IPS-18a (cell line): ENCODE results near the gene GIMAP8.

Source experiments
- H3K27ac ChIP-seq: one replicate; pipeline ENCODE4 v1.5.1; 2013; ENCODE audit warnings: low read length
- H3K27me3 ChIP-seq: one replicate; pipeline ENCODE4 v1.6.1; 2013; ENCODE audit warnings: mild to moderate bottlenecking, low read length; ENCODE audit not compliant: control insufficient read depth, insufficient read depth
- H3K36me3 ChIP-seq: one replicate; pipeline ENCODE4 v1.6.1; 2013; ENCODE audit warnings: low read depth, low read length; ENCODE audit not compliant: control insufficient read depth
- H3K4me1 ChIP-seq: one replicate; pipeline ENCODE4 v1.6.1; 2013; ENCODE audit warnings: low read depth, low read length; ENCODE audit not compliant: control insufficient read depth
- H3K4me3 ChIP-seq: one replicate; pipeline ENCODE4 v1.5.1; 2013; ENCODE audit warnings: low read length
- H3K9ac ChIP-seq: one replicate; pipeline ENCODE4 v1.6.1; 2013; ENCODE audit warnings: mild to moderate bottlenecking, low read length, moderate library complexity
- H3K9me3 ChIP-seq: one replicate; pipeline ENCODE4 v1.6.1; 2013; ENCODE audit warnings: low read depth, low read length; ENCODE audit not compliant: control insufficient read depth

The GIMAP8 gene

DNA sequence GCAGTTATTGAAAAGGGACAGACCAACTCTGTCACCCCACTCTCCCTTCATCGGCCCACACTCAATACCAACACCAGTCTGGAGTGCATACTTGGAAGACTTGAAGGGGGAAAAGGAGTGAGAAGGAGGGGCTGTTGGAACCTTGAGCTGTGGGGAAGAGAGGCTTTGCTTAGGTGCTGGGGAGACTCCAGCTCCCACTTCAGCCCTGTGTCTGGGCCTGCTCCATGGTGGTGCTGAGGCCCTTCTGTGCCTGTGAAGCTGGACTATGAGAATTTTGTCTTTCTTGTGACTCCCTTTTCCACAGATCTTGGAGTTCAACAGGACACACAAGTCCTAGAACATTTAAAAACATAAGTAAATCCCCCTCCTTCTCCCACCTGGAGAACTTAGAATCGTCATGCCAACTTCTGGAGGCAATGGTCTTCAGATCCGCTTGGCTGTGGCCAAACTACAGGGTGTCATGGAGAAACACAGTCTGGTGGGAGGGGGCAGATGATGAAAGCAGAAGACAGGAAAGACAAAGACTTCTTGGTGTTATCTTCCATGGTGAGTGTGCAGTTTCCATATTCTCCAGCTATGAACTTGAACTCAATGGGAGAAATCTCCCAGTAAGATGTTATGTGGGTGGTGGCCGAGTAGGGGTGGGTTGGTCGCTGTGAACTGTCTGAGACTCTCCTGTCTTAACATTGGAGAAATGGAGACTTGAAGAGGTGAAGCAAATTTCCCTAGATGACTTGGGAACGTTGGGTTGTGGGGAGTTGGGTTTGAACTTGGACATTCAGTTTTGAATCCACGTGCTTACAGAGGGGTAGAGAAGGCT, 18.4 kb upstream of the GIMAP8 start:
- Histone ChIP-seq H3K4me3 (no peak overlapping the region), H3K27me3 (no peaks in the 10 kb centered on the region), H3K9me3 (no peaks in the 10 kb centered on the region), H3K36me3 (no peaks in the 10 kb centered on the region), H3K27ac (no peak overlapping the region), H3K9ac (no peak overlapping the region), H3K4me1 (peaks cover 8% of the 10 kb centered on the region)

DNA sequence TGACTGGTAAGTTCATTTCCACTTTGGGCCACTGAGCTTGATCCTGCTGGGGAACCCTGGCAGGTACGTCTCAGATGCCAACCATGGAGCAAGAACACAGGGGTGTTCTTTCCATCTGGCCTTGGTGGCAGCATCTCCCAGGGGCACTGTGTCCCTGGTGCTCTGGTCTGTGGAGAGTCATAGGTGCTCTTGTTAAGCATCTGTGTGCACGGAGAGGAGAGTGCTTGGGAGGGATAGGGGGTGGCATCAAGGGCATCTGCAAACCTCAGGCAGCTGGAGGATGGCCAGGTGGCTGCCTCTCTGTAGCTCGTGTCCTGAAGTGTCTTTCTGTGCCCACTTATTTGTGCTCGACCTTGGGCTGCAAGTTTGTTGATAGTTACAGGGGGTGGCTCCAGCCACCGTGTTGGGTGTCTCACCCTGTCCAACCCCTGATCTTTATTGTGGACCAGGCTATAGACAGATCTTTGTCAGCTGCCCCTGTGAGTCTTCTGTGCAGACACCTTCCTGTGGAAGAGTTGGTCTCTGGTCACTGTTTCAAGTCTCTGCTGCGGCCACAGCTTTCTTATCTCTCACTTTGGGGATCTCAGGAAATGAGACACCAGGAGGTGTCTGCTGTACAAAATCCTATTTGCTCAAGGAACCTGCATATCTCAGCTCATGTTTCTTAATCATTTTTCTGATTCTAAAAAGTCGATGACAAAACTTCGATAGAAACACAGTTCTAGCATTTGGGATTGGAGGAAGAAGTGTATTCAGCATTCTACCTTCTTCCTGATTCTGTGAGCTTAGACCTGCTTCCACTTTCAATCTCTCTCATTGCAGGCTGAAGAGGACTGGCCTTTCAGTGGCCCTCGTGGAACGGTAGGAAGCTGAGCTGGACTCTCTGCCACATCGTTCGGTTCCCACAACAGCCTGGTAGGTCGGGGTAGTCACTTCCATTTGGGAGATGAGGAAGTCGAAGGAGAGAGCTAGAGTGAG, 17.2 kb upstream of the GIMAP8 start:
- H3K4me1 ChIP-seq: peaks cover 8% of the 10 kb centered on the region
- H3K9me3 ChIP-seq: no peaks in the 10 kb centered on the region
- H3K27me3 ChIP-seq: no peaks in the 10 kb centered on the region
- H3K27ac ChIP-seq: no peak overlapping the region
- no peak overlapping the region for H3K9ac ChIP-seq
- no peak overlapping the region for H3K4me3 ChIP-seq
- H3K36me3 ChIP-seq: no peaks in the 10 kb centered on the region

DNA sequence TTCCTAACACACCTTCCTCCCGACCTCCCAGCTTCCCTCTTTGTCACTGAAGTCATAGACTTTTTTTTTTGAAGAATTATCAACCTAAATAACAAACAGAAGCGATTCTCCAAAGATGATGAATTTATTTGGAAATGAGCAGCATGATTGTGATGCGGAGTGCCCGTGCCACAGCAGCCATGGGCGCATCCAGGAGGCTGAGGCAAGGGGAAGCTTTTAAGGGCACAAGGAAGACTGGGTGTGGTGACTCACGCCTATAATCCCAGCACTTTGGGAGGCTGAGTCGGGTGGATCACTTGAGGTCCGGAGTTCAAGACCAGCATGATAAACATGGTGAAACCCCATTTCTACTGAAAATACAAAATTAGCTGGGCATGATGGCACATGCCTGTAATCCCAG, 16.2 kb upstream of the GIMAP8 start:
- Histone ChIP-seq H3K4me3 (no peak overlapping the region), H3K36me3 (no peaks in the 10 kb centered on the region), H3K9ac (no peak overlapping the region), H3K9me3 (no peaks in the 10 kb centered on the region), H3K27ac (no peak overlapping the region), H3K4me1 (no peaks in the 10 kb centered on the region), H3K27me3 (no peaks in the 10 kb centered on the region)

- no peak overlapping the region for H3K9ac ChIP-seq
- no peak overlapping the region for H3K27ac ChIP-seq
- no peaks in the 10 kb centered on the region for H3K9me3 ChIP-seq
- H3K4me1 ChIP-seq: no peaks in the 10 kb centered on the region
- no peaks in the 10 kb centered on the region for H3K36me3 ChIP-seq
- no peaks in the 10 kb centered on the region for H3K27me3 ChIP-seq
- no peak overlapping the region for H3K4me3 ChIP-seq
Observed at GRCh38 chr7:150435047-150435389, 15.4 kb upstream of the GIMAP8 start.

- H3K9me3 ChIP-seq: no peaks in the 10 kb centered on the region
- no peak overlapping the region for H3K27ac ChIP-seq
- no peak overlapping the region for H3K9ac ChIP-seq
- H3K36me3 ChIP-seq: no peaks in the 10 kb centered on the region
- H3K4me3 ChIP-seq: no peak overlapping the region
- no peaks in the 10 kb centered on the region for H3K4me1 ChIP-seq
- no peaks in the 10 kb centered on the region for H3K27me3 ChIP-seq
Observed at GRCh38 chr7:150435390-150436073, 14.9 kb upstream of the GIMAP8 start.

DNA sequence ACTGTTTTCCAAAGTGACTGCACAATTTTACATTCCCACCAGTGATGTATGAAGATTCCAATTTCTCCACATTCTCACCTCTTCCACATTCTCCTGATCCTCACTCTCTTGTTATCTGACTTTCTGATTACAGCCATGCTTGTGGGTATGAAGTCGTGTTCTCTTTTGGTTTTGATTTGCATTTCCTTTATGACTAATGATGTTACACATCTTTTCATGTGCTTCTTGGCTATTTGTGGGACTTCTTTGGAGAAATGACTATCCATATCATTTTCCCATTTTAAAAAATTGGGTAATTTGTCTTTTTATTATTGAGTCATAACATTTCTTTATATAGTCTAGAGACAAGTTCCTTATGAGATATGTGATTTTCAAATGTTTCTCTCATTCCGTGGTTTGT, 10.5 kb upstream of the GIMAP8 start:
- Histone ChIP-seq H3K4me3 (no peak overlapping the region), H3K27me3 (no peaks in the 10 kb centered on the region), H3K9me3 (no peaks in the 10 kb centered on the region), H3K27ac (no peak overlapping the region), H3K36me3 (no peaks in the 10 kb centered on the region), H3K4me1 (no peaks in the 10 kb centered on the region), H3K9ac (no peak overlapping the region)

DNA sequence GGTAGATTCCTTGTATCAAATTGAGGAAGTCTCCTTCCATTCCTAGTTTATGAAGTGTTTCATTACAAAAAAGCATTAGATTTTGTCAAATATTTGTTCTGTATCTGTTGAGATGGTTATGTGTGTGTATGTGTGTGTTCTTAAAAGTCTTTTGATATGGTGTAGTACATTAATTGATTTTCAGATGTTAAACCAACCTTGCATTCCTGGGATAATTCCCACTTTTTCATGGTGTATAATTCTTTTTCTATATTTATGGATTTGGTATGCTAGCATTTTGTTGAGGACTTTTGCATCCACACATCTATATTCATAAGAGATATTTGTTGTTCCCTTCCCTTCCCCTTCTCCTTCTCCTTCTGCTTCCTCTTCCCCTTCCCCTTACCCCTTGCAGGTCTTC, 8.9 kb upstream of the GIMAP8 start:
- Histone ChIP-seq H3K9ac (no peak overlapping the region), H3K27ac (no peak overlapping the region), H3K4me1 (no peaks in the 10 kb centered on the region), H3K36me3 (no peaks in the 10 kb centered on the region), H3K4me3 (no peak overlapping the region), H3K27me3 (no peaks in the 10 kb centered on the region), H3K9me3 (no peaks in the 10 kb centered on the region)

DNA sequence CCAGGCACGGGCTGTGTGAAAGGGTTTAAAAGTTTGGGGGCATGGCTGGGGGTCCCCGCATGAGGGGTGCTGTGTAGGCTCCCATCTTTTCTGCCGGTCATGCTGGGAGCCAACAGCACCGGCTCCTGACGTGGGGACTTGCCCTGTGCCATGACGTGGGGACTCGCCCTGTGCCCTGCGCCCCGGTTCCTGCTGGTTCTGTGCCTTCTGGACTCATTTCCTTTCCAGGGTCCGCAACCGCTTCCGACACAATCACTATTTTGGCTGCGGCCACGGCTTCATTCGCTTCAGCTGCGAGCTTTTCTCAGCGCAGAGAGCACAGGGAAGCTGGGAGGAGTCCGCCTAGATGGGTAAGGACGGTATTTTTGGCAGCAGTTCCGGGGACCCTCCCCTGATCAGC, 7.6 kb upstream of the GIMAP8 start:
- Histone ChIP-seq H3K27ac (no peak overlapping the region), H3K9me3 (no peaks in the 10 kb centered on the region), H3K36me3 (no peaks in the 10 kb centered on the region), H3K4me1 (no peaks in the 10 kb centered on the region), H3K9ac (no peak overlapping the region), H3K27me3 (no peaks in the 10 kb centered on the region), H3K4me3 (no peak overlapping the region)

DNA sequence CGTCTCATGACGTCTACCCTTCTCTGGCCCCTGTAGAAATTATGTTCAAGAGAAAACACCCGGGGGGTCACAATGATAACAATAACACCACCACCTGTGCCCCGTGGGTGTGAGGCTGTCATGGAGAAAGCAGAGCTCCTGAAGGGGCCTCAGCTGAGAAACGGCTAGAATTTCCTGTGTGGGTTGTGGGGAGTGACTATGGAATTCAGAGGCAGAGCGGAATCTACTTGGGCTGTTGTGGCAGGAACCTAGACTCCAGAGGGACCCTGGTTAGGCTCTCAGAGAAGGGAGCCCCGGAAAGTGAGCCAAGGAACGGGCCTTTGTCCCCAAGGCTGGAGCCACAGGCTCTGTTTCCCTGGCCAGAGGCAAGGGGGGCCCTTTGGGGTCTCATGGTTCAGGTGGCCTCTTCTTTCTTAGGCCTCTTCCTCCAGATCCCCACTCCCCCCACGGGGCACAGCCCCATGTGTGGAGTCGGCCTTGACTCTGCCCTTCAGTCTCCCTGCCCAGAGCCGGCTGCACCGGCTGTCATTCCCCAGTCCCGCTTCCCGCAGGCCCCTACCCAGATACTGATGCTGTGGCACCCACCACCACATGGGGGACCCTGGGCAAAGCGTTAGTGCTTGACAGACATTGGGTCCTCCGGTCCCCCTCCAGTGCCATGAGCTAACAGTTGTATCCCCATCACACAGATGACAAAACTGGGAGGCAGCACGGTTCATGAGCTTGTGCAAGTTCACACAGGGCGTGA, 6.5 kb upstream of the GIMAP8 start:
- Histone ChIP-seq H3K36me3 (no peaks in the 10 kb centered on the region), H3K4me1 (no peaks in the 10 kb centered on the region), H3K4me3 (no peak overlapping the region), H3K9ac (no peak overlapping the region), H3K9me3 (no peaks in the 10 kb centered on the region), H3K27ac (no peak overlapping the region), H3K27me3 (peaks cover 7% of the 10 kb centered on the region)

GRCh38 chr7:150444674-150445365, 5.6 kb upstream of the GIMAP8 start:
- Histone ChIP-seq H3K27me3 (peaks cover 15% of the 10 kb centered on the region), H3K36me3 (no peaks in the 10 kb centered on the region), H3K4me3 (no peak overlapping the region), H3K4me1 (no peaks in the 10 kb centered on the region), H3K27ac (no peak overlapping the region), H3K9ac (no peak overlapping the region), H3K9me3 (no peaks in the 10 kb centered on the region)
